ENCODE measurements around the gene ERICH6B. TPM values are rescaled to one million over a fixed set of nuclear protein-coding genes. Genes with fewer than 3 reads are reported as not detected.

ERICH6B gene
- total RNA-seq, 1 donor from 2014 or later, result not detected

Other genes with a start within 250 kb of the ERICH6B start
- gene SLC25A30, start 197.4 kb downstream of the ERICH6B start, total RNA-seq, result 33.2 and 53.7 TPM in 2 replicates
- 33.4 and 34.5 TPM in 2 replicates for gene COG3, start 150.8 kb downstream of the ERICH6B start, total RNA-seq
- gene CBY2, start 86.6 kb upstream of the ERICH6B start, total RNA-seq, result not detected in 2 replicates
- gene SIAH3, start 236.0 kb upstream of the ERICH6B start, total RNA-seq, result under 0.01 TPM in 1 of 2 replicates, not detected in the other

All from dermis blood vessel endothelial cell (primary cell).